Upper lobe of left lung (tissue), 4 donors: ENCODE results near the gene LAMA2.

Experiments used
- EP300 ChIP-seq, 4 donors: sonication (generic); formaldehyde crosslinking; IDR thresholded peaks; one replicate each; pipeline ENCODE4 v1.5.1; 2017; ENCODE audit warnings: antibody characterized with exemption in 4 of 4, control low read depth in 2 of 4
- POLR2A ChIP-seq, 4 donors: fragments of 450-650 bp; IDR thresholded peaks; one replicate each; pipeline ENCODE4 v1.5.1; 2016 to 2017; ENCODE audit warnings: antibody characterized with exemption in 4 of 4, mild to moderate bottlenecking in 2 of 4
- POLR2AphosphoS5 ChIP-seq, 2 donors: sonication (generic); formaldehyde crosslinking; IDR thresholded peaks; one replicate each; pipeline ENCODE4 v1.5.1; 2017; ENCODE audit warnings: antibody characterized with exemption in 2 of 2
- TF ChIP-seq, protein P1 (sequence below), 6 experiments: fragments of 450-650 bp in 4 of 6; fragments of 200-600 bp in 2 of 6; sonication (generic) in 2 of 6; IDR thresholded peaks; one replicate each; pipeline ENCODE4 v1.5.1; 2016 to 2019; ENCODE audit warnings: antibody characterized with exemption in 6 of 6

DNA sequence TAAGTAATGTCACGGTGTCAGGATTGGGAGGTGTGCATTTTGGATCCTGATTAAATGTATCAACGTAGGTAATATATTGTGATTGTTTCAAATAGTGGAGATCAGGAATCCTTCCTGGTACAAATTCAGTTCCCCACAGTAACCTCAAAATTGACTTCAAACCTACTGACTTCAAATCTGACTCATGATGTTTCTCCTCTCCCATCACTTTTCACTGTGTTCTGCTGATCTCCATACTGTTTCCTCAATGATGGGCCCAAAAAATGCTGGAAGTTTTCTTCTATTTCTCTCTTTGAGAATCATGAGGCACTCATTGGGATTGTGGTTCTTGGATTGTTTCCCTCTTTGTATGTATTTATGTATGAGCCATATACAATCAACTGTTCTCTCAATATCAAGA is 35.9 kb downstream of the LAMA2 start:
- TF ChIP-seq, protein P1, sequence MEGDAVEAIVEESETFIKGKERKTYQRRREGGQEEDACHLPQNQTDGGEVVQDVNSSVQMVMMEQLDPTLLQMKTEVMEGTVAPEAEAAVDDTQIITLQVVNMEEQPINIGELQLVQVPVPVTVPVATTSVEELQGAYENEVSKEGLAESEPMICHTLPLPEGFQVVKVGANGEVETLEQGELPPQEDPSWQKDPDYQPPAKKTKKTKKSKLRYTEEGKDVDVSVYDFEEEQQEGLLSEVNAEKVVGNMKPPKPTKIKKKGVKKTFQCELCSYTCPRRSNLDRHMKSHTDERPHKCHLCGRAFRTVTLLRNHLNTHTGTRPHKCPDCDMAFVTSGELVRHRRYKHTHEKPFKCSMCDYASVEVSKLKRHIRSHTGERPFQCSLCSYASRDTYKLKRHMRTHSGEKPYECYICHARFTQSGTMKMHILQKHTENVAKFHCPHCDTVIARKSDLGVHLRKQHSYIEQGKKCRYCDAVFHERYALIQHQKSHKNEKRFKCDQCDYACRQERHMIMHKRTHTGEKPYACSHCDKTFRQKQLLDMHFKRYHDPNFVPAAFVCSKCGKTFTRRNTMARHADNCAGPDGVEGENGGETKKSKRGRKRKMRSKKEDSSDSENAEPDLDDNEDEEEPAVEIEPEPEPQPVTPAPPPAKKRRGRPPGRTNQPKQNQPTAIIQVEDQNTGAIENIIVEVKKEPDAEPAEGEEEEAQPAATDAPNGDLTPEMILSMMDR (IDR thresholded peaks at IDR 0.05) = no peak
- TF ChIP-seq POLR2AphosphoS5 (IDR thresholded peaks at IDR 0.05) = no peak
- no peak for TF ChIP-seq POLR2A (IDR thresholded peaks at IDR 0.05)
- TF ChIP-seq EP300 (IDR thresholded peaks at IDR 0.05) = no peak
